Stimulated activated CD4-positive, alpha-beta T cell treated with anti-CD3 and anti-CD28 coated beads, Interleukin-12 subunit alpha, Interleukin-12 subunit beta, amount 100 ng/mL, for 24 hours (primary cell): Measurements from ENCODE around the gene GFM1.
A peak's percentile ranks its signal among the peaks of the same experiment; 100 is the strongest.

Source experiments
- DNase-seq, 2 experiments: peaks; one replicate each; pipeline ENCODE4 v3.0.0-alpha.2; 2020; ENCODE audit warnings: low read depth in 2 of 2

Gene GFM1

GRCh38 chr3:158725348-158726011 lies 81.2 kb downstream of the GFM1 start:
- DNase-seq = no peak

DNA sequence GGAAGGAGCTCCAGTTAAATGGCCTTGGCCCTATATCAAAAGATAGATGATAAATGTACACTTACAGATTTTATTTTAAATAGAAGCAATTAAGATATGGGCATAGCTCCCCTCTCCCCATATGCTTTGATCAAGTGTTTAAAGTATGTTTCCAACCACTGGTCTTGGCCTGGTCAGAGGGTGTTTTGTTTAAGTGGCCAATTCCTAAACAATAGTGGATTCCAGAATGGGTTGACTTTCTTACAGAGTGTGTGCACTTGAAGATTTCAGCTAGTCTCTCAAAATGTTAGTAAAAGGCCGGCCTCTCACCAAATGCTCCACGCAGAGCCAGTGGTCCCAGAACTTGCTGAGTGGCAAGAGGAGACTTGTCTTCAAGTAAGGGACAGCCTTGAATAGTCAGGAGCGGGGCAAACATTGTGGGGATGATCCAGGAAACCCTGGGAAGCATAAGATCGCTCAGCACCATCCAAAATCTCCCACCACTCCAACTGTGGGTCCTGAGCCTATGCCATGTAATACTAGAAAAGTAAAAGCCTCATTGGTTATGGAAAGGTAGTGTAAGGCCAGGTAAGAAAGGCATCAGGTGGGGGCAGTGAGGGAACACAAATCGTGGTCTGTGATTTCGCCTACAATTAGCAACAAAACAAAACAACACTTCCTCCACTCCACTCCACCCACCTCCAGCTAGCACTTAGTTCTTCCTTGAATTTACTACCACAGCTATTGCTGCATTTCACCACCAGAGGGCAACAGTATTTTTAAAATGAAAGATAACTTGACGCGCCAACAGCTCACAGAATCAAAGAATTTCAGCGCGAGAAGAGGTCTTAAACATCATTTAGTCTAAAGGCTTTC lies 83.1 kb downstream of the GFM1 start:
- no peak for DNase-seq

DNA sequence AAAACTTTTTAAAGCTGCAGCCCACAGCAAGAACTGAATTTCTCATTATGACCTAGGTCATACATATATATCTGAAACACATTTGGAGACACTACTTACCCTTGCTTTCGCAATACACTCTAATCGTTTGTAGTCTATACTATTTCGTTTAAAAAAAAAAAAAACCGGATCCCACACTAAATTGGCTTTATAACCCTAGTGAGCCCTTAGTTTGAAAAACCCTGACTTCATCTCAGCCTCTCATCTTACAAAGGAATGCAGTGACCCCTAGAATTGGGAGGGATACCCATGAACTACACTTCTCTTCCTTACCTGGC lies 83.7 kb downstream of the GFM1 start:
- DNase-seq = no peak

DNA sequence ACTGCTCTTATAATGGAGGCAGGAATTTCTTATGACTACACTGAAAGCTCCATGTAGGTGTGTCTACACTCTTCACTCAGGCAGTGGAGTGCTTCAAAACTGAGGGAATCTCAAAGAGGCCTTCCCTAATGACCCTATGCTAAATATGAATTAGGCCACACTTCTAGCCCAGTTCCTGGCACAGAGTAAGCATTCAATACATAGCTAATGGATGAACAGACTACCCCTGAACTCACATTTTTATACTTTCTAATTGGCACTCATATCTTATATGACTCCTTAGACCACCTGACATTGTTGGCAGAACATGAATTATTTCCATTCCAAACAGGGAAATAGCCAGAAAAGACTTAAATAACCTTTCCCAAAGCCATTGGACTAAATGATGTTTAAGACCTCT lies 84.5 kb downstream of the GFM1 start:
- no peak for DNase-seq

DNA sequence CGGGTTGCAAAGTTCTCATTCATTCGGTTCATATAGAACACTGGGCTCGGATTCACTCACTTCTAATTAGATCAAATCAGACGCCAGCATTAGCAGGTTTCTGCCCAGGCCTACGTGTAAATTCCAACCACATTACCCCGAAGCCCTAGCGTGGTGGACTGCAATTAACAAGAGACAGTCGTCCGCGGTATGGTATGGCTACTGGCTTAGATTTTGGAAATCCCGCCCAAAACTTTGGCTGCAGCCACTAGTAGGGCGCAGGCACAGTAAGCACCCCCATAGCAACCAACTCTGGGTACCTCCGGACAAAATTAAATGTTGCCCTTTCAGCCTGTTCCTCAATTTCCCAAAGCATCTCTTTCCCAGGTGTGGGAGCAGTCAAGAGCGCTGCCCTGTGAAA lies 87.2 kb downstream of the GFM1 start:
- no peak for DNase-seq

DNA sequence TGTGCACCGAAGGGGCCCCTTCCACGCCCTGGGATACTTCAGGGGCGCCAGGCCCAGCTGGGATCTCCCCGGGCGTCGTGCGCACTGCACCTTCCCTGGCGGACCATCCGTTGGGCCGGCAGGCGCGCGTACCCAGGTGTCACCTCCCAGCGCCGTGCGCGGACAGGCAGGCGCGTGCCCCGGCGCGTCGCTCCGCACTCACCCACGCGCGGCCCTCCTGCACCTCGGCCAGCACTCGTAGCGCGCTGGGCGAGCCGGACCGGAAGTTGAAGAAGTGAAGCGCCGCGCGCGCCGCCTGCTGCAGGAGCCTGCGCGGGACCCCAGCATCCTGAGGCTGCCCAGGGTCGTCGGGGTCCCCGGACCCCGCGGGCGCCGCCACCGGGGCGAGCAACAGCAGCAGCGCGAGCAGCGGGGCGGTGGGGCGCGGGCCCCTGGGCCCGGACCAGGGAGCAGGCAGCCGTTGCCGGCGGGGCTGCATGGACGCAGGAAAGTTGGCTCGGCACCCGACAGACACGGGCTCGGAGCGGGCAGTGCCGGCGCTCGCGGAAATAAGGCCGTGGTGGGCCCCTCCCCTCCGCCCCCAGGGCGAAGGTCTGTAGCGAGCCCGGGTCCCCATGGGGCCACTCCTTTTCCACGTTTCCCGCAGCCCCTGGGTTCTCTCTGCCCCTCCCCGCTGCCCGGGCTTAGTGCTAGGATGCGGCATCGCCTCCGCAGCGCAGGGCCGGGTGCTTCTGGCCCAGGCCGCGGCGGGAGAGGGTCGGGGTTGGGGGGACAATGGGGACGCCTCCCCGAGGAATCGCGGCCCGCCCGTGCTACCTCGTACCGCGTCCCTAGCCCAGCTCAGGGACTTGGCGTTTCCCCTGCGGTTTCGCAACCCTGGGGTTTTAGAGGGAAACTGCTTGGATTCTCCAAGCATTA lies 87.9 kb downstream of the GFM1 start, which contains the start of gene RARRES1:
Gene RARRES1 (minus strand): TSS at position 520 of the 918 bp plus-strand sequence. CDS start 42 bp downstream, at position 478.
- DNase-seq = peak in 1 of 2 experiments; percentile 34

DNA sequence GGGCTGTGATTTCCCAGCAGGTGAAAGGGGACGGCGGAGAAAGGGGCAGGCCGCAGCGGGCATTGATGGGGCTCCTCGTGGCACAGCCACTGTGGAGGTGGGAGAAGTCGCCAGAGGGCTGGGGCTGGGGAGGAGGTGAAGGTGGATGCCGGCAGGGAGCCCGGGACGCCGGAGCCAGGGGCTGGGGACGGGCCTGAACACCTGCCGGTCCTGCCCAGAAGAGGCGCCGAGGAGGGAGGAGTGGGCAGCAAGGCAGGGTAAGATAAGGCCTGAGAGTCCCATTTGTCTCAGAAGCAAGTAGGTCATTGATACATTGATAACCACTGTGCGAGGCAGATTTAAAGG lies 88.5 kb downstream of the GFM1 start:
- no peak for DNase-seq

DNA sequence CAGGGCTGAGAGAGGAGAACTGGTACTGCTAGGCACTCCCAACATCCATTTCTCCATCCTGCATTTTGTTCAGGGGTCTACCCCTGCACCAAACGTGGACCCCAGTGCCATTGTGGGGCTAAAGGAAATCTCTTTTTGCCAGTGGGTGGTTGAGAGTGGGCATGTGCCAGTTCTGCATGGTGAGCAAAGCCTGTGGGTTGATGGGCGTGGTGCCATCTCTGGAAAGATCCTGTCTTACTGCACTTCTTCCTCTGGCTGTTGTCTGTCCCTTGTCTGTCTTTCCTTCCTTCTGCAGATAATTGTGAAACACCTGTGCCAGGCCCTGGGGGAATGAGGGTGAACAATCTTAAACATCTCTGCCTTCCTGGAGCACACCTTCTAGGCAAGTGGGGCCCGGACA lies 89.3 kb downstream of the GFM1 start:
- DNase-seq = no peak

DNA sequence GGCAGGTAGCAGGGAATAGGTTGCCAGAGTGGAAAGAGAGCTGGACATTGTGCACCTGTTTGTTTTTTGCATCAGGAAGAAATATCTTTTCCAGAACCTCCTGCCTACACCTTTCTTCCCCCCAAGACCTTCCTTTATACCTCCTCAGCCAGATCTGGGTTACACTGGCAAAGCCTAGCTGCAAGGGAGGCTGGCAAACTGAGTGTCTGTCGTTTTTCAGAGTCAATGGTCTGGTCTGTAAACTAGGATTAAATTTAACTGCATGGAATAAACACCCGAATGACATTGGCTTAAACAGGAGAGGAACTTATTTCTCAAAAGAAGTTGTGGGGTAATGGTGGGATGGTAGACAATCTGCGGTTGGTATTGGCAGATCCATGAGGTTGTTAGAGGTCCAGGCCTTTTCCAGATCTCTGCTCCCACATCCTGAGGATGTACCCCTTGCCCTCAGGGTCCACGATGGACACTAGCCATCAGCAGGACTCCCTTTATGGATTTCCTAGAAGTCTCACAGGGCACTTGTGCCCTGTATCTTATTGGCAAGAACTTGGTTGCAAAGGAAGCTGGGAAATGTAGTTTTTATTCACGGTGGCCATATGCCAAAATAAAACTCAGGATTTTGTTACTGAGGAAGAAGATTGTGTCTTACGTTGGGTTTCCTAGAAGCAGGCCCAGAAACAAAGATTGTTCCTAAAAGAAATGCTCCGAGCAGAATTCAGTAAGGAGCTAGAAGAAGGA lies 91.1 kb downstream of the GFM1 start:
- no peak for DNase-seq

GRCh38 chr3:158737410-158737809 lies 93.1 kb downstream of the GFM1 start:
- DNase-seq = no peak

DNA sequence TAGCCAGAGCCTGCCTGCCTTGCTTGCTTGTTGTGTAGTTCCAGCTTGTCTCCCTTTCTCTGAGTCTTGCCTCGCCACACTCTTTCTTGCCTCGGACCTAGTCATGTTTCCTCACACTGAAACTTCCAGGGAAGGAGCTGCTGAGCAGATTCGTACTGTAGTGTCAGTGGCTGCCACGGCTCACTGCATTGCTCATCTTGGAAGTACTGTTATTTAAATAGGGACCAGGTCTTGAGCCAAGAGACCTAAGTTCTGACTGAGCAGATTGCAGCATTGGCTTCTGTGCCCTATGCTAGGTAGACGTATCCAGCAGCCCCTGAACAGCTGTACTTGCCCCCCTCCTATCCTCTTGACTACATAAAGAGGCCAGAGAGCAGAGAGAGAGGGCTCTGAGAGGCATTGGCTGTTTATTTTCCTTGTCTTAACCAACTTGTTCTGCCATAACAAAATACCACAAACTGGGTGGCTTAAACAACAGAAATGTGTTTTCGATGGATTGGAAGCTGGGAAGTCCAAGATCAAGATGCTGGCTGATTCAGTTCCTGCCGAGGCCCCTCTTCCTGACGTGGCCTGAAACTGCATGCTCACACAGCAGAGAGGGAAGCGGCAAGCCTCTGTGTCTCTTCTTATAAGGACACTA lies 93.8 kb downstream of the GFM1 start:
- no peak for DNase-seq

DNA sequence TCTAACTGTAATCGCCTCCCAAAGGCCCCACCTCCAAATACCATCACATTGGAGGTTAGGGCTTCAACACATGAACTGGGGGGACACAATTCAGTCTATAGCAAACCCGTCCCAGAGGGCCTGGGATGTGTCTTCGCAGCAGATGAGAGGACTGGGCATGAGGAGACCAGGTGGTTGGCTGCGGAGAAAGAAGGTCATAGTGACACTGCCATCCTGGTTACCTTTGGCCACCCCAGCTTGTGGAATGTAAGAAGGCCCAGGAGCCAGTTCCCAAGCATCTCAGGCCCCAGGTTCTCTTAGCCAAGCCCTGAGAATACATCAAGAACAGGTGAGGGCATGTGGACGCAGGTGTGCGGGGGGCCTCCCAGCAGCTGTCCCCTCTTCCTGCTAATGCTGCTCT lies 94.3 kb downstream of the GFM1 start:
- DNase-seq = no peak

DNA sequence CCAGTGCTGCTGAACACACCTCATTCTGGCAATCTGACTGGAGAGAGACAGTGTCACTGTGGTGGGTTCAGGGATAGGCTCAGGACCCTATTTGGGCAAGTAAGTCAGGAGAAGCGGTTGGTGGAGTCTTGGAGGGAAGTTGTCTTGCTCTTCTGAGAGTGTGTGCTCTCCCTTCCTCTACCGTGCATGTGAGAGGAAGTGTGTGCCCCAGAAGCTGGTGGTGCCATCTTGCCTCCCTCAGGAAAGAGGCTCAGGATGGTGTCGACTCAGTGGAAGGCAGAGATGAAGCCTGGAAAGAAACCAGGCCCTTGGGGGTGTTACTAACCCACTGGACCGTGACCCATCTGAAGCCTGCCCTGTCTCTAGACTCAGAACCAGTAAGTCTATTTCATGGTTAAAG lies 94.8 kb downstream of the GFM1 start:
- no peak for DNase-seq

DNA sequence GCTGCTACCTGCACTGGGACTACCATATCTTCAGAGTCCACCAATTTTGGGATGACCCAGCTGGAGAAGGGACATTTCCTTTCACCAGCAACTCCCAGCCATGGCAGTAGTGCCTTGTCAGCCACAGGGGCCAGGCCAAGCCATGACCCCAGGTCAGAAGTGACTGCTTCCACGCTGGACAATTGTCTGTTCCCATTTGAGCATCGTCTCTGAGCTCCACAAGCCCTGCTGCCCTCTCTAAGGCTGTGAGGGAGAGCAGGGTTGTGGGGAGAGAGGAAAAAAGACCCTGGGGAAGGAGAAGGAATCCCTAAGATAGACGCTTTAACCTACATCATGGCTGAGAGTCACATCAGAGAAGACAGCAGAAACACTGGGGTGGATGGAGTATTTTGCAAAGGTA lies 95.3 kb downstream of the GFM1 start:
- DNase-seq = no peak
